Measurements from ENCODE around the gene COL6A2.
"Not testable (repeated sequence)": the region's sequence is repeated elsewhere in the genome, so short reads cannot be mapped to it uniquely, and the experiment has no call there.

Gene COL6A2

GRCh38 chr21:46172863-46173528, 75.1 kb downstream of the COL6A2 start:
- DNase-seq (ENCODE audit: low read depth), result no peak

GRCh38 chr21:46173573-46173972, 75.7 kb downstream of the COL6A2 start:
- no peak for DNase-seq (ENCODE audit: low read depth)

DNA sequence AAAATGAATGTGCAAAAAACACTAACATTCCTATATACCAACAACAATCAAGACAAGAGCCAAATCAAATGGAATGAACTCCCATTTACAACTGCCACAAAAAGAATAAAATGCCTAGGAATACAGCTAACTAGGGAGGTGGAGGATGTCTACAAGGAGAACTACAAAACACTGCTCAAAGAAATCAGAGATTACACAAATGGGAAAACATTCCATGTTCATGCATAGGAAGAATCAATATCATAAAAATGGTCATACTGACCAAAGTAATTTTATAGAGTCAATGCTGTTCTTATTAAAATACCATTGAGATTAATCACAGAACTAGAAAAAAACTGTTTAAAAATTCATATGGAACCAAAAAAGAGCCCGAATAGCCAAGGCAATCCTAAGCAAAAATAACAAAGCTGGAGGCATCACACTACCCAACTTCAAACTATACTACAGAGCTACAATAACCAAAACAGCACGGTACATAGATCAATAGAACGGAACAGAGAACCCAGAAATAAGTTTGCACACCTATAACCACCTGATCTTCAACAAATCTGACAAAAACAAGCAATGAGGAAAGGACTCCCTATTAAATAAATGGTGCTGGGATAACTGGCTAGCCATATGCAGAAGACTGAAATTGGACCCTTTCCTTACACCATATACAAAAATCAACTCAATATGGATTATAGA, 78.7 kb downstream of the COL6A2 start:
- DNase-seq (ENCODE audit: low read depth), result not testable (repeated sequence)

GRCh38 chr21:46178961-46179360, 81.0 kb downstream of the COL6A2 start:
- no peak for DNase-seq (ENCODE audit: low read depth)

Measured in T follicular helper cell (primary cell).